ENCODE results near the gene SUCLA2. TPM values are rescaled to one million over a fixed set of nuclear protein-coding genes. Genes with fewer than 3 reads are reported as not detected.

SUCLA2 gene
- total and polyA plus RNA-seq, 9 of the 15 experiments (the other 6 are each of a cell fraction or from before 2014, with no cell fraction given), result 23.3 to 52.9 (median 35.8) TPM

DNA sequence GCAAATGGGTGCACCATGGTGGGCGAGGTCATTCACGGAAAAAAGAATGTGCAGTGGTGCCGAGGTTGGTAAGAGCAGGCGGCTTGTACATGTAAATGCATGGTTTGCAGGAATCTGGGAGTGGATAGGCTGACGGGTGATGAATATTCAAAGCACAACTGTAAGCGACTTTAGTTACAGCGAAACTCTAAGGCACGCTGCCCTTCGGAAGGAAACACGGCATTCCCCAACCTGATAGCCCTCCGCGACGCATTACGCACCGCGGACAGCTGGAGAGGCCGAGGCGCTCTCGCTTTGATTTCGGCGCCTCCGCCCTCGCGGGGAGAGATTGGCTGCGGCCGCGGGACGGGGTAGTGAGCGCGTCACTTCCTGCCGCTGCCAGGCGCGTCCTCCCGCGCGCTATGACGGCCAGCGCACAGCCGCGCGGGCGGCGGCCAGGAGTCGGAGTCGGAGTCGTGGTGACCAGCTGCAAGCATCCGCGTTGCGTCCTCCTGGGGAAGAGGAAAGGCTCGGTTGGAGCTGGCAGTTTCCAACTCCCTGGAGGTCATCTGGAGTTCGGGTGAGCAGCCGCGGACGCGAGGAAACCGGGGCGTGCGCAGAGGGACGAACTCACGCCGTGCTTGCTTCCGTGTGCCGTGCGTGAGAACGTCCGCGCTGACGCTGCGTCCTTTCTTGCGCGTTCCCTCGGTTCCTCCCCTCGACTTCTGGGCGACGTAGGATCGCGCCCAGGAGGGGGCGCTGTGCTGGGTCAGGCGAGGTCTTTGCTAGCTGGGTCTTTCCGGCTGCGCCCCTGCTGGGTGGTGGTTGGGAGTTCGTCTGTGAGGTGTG, 36.5 kb upstream of the SUCLA2 start, which contains the start of gene NUDT15 (continued):
- TF ChIP-seq MAX (CRISPR knock-in tag; IDR thresholded peaks at IDR 0.05), result peak; percentile 77
- TF ChIP-seq PHB2 (IDR thresholded peaks at IDR 0.05; ENCODE audit: low read depth), result no peak
- no peak for TF ChIP-seq ZKSCAN3 (CRISPR knock-in tag; IDR thresholded peaks at IDR 0.05)
- TF ChIP-seq RFX7 (CRISPR knock-in tag; IDR thresholded peaks at IDR 0.05), result no peak
- TF ChIP-seq ZC3H11A (IDR thresholded peaks at IDR 0.05; ENCODE audit: low read depth, low read length), result no peak
- no peak for TF ChIP-seq PRMT5 (CRISPR knock-in tag; IDR thresholded peaks at IDR 0.05)
- no peak for TF ChIP-seq ZNF785 (CRISPR knock-in tag; IDR thresholded peaks at IDR 0.05)
- no peak for TF ChIP-seq ZNF75A (CRISPR knock-in tag; IDR thresholded peaks at IDR 0.05)
- peak; percentile 80; the same call in 1 of the 2 replicates for TF ChIP-seq KAT7 (CRISPR knock-in tag; IDR thresholded peaks at IDR 0.05; ENCODE audit: borderline replicate concordance)
- TF ChIP-seq POLR2G (IDR thresholded peaks at IDR 0.05; ENCODE audit: low read depth, low read length), result peak; percentile 98
- TF ChIP-seq LARP7 (IDR thresholded peaks at IDR 0.05), result no peak
- TF ChIP-seq ZBTB26 (CRISPR knock-in tag; IDR thresholded peaks at IDR 0.05), result no peak
- TF ChIP-seq RCOR1 (IDR thresholded peaks at IDR 0.05; ENCODE audit: borderline replicate concordance in 1 of 2, low read depth in 2 of 2, low read length in 2 of 2), result peak; percentile 46 to 79; a peak in 3 of 4 replicates
- no peak for TF ChIP-seq ZNF76 (CRISPR knock-in tag; IDR thresholded peaks at IDR 0.05; ENCODE audit: borderline replicate concordance)
- peak; percentile 88 for TF ChIP-seq CREM (IDR thresholded peaks at IDR 0.05; ENCODE audit: low read depth)
- TF ChIP-seq MAFG (tag; conservative IDR thresholded peaks at IDR 0.05), result no peak
- TF ChIP-seq ZNF12 (CRISPR knock-in tag; IDR thresholded peaks at IDR 0.05), result 0 out of 2 replicates have a peak, but pooled peaks have one; percentile 61
- TF ChIP-seq HDAC1 (IDR thresholded peaks at IDR 0.05), result peak in 1 of 2 experiments; percentile 96; a peak in 2 of 4 replicates
- peak; percentile 45; the same call in 1 of the 2 replicates for TF ChIP-seq CC2D1A (IDR thresholded peaks at IDR 0.05)
- TF ChIP-seq ZNF316 (IDR thresholded peaks at IDR 0.05), result peak; percentile 28; the same call in 1 of the 2 replicates
- no peak; the same call in 1 of the 2 replicates for TF ChIP-seq ZBED1 (IDR thresholded peaks at IDR 0.05)
- TF ChIP-seq, protein P1, sequence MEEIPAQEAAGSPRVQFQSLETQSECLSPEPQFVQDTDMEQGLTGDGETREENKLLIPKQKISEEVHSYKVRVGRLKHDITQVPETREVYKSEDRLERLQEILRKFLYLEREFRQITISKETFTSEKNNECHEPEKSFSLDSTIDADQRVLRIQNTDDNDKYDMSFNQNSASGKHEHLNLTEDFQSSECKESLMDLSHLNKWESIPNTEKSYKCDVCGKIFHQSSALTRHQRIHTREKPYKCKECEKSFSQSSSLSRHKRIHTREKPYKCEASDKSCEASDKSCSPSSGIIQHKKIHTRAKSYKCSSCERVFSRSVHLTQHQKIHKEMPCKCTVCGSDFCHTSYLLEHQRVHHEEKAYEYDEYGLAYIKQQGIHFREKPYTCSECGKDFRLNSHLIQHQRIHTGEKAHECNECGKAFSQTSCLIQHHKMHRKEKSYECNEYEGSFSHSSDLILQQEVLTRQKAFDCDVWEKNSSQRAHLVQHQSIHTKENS (CRISPR knock-in tag; IDR thresholded peaks at IDR 0.05), result no peak
- TF ChIP-seq NCOA1 (IDR thresholded peaks at IDR 0.05; ENCODE audit: low read depth), result peak; percentile 58; the same call in 1 of the 2 replicates
- TF ChIP-seq MTF1 (CRISPR knock-in tag; IDR thresholded peaks at IDR 0.05; ENCODE audit: borderline replicate concordance), result no peak
- TF ChIP-seq CBFA2T3 (IDR thresholded peaks at IDR 0.05), result no peak; the same call in 1 of the 2 replicates
- no peak for TF ChIP-seq MXI1 (IDR thresholded peaks at IDR 0.05; ENCODE audit: low read depth, low read length)
- peak; percentile 72 for TF ChIP-seq DACH1 (IDR thresholded peaks at IDR 0.05; ENCODE audit: partially characterized antibody)
- TF ChIP-seq POLR3G (IDR thresholded peaks at IDR 0.05; ENCODE audit: extremely low read depth, insufficient read length, insufficient replicate concordance), result no peak
- peak; percentile 95 for TF ChIP-seq THRA (IDR thresholded peaks at IDR 0.05)

Data from K562 (cell line).